Stimulated activated CD4-positive, alpha-beta T cell treated with anti-CD3 and anti-CD28 coated beads, Interleukin-1b, Interleukin-23, amount 100 ng/mL, for 4 hours (primary cell): Measurements from ENCODE around the gene PPP1R3A.
"Not testable (repeated sequence)": the region's sequence is repeated elsewhere in the genome, so short reads cannot be mapped to it uniquely, and the experiment has no call there.

Experiments used
- DNase-seq, 2 donors: peaks; one replicate each; pipeline ENCODE4 v3.0.0-alpha.2; 2020; ENCODE audit warnings: low read depth in 2 of 2

Gene PPP1R3A

GRCh38 chr7:113918946-113919345, at the start of gene PPP1R3A:
PPP1R3A (minus strand) TSS chr7:113919009; CDS start chr7:113918996, 13 bp downstream.
- no peak for DNase-seq

GRCh38 chr7:113963356-113963755, 44.5 kb upstream of the PPP1R3A start:
- DNase-seq = no peak

GRCh38 chr7:113959910-113960309, 41.1 kb upstream of the PPP1R3A start:
- DNase-seq = no peak

- DNase-seq = no peak
These were observed 36.3 kb upstream of the PPP1R3A start for GRCh38 chr7:113955157-113955556.

- no peak for DNase-seq
These were observed 34.7 kb upstream of the PPP1R3A start for GRCh38 chr7:113953553-113953952.

GRCh38 chr7:113945018-113945938, 26.5 kb upstream of the PPP1R3A start:
- no peak for DNase-seq

- DNase-seq = no peak
These were observed 18.2 kb upstream of the PPP1R3A start for GRCh38 chr7:113936982-113937381.

- DNase-seq = no peak
These were observed 17.7 kb upstream of the PPP1R3A start for GRCh38 chr7:113936535-113936934.

GRCh38 chr7:113929389-113929788, 10.6 kb upstream of the PPP1R3A start:
- DNase-seq = not testable (repeated sequence)

- DNase-seq = no peak
These were observed 9.3 kb upstream of the PPP1R3A start for GRCh38 chr7:113928112-113928511.

GRCh38 chr7:113922049-113922448, 3.2 kb upstream of the PPP1R3A start:
- no peak for DNase-seq

GRCh38 chr7:113921363-113921762, 2.6 kb upstream of the PPP1R3A start:
- DNase-seq = no peak

GRCh38 chr7:113917840-113918239, 969 bp downstream of the PPP1R3A start:
- no peak for DNase-seq

- no peak for DNase-seq
These were observed 2.9 kb downstream of the PPP1R3A start for GRCh38 chr7:113915956-113916355.

GRCh38 chr7:113912876-113913275, 5.9 kb downstream of the PPP1R3A start:
- no peak for DNase-seq

GRCh38 chr7:113907617-113908016, 11.2 kb downstream of the PPP1R3A start:
- no peak for DNase-seq

GRCh38 chr7:113904521-113904920, 14.3 kb downstream of the PPP1R3A start:
- DNase-seq = no peak

GRCh38 chr7:113892818-113893217, 26.0 kb downstream of the PPP1R3A start:
- DNase-seq = no peak

- no peak for DNase-seq
These were observed 27.0 kb downstream of the PPP1R3A start for GRCh38 chr7:113891828-113892227.

GRCh38 chr7:113891031-113891350, 27.8 kb downstream of the PPP1R3A start:
- no peak for DNase-seq

GRCh38 chr7:113890331-113891030, 28.3 kb downstream of the PPP1R3A start:
- no peak for DNase-seq

GRCh38 chr7:113883096-113883495, 35.7 kb downstream of the PPP1R3A start:
- no peak for DNase-seq

GRCh38 chr7:113880559-113880958, 38.2 kb downstream of the PPP1R3A start:
- no peak for DNase-seq
